Panc1 (cell line): ENCODE measurements around the gene PKD1L1. TPM values are rescaled to one million over a fixed set of nuclear protein-coding genes. Genes with fewer than 3 reads are reported as not detected.

Source experiments
- ATAC-seq: fragments of 200-7000 bp; cut with Tn5 transposase; 2 replicates; pipeline ENCODE4 v1.9.1; 2020; ENCODE audit warnings: mild to moderate bottlenecking, moderate library complexity
- BruUV-seq: library from RNA; stranded (reverse); fragments of 400-500 nt; replicated peaks from 2 replicates; lab custom pipeline; 2021; lab: Mats Ljungman, UMichigan
- CTCF ChIA-PET: fragments of 300-600 bp; sonication (Branson Sonifier 250); formaldehyde crosslinking; loops from one replicate; lab custom pipeline; 2022; ENCODE audit warnings: antibody characterized with exemption; lab: Charles Lee
- POLR2A ChIA-PET: fragments of 300-600 bp; sonication (Branson Sonifier 250); formaldehyde crosslinking; loops from one replicate; lab custom pipeline; 2022; ENCODE audit warnings: antibody characterized with exemption; lab: Charles Lee
- DNase-seq: peaks from one replicate; pipeline ENCODE4 v3.0.0-alpha.2; 2010; ENCODE audit warnings: low read depth, low spot score
- H3K27ac ChIP-seq: 2 replicates; pipeline ENCODE4 v1.5.1; 2011; ENCODE audit warnings: mild to moderate bottlenecking, low read length, inconsistent platforms
- H3K27me3 ChIP-seq: fragments of 200-500 bp; sonication (Bioruptor generic); 2 replicates; pipeline ENCODE4 v1.6.0; 2014; ENCODE audit warnings: low read length, inconsistent platforms; ENCODE audit not compliant: control insufficient read depth, insufficient read depth
- H3K36me3 ChIP-seq: fragments of 200-500 bp; sonication (Bioruptor generic); 2 replicates; pipeline ENCODE4 v1.5.1; 2014; ENCODE audit warnings: inconsistent platforms, mild to moderate bottlenecking, low read length, moderate library complexity; ENCODE audit not compliant: control insufficient read depth, insufficient read depth
- H3K4me1 ChIP-seq: 2 replicates; pipeline ENCODE4 v1.5.1; 2011; ENCODE audit warnings: inconsistent platforms, mild to moderate bottlenecking, low read length, moderate library complexity; ENCODE audit not compliant: control insufficient read depth, insufficient read depth
- H3K4me3 ChIP-seq, 2 experiments: 2 replicates each; pipeline ENCODE4 v1.5.1; 2011 to 2012; ENCODE audit warnings: low read depth in 2 of 2, low read length in 2 of 2, mild to moderate bottlenecking in 2 of 2, inconsistent platforms in 1 of 2, moderate library complexity in 1 of 2
- H3K9me3 ChIP-seq: fragments of 200-500 bp; sonication (Bioruptor generic); 2 replicates; pipeline ENCODE4 v1.5.1; 2014; ENCODE audit warnings: low read depth, mild to moderate bottlenecking, inconsistent platforms, low read length, moderate library complexity; ENCODE audit not compliant: control insufficient read depth, insufficient read depth
- POLR2AphosphoS5 ChIP-seq: IDR thresholded peaks from 2 replicates; pipeline ENCODE4 v1.6.1; 2012; ENCODE audit warnings: mild to moderate bottlenecking, low read depth, low read length, moderate library complexity
- SIN3A ChIP-seq: IDR thresholded peaks from 2 replicates; pipeline ENCODE4 v1.6.1; 2012; ENCODE audit warnings: low read depth, mild to moderate bottlenecking, low read length, moderate library complexity, borderline replicate concordance; ENCODE audit not compliant: insufficient read depth
- TCF7L2 ChIP-seq: IDR thresholded peaks from 2 replicates; pipeline ENCODE4 v1.6.1; 2011; ENCODE audit warnings: mild to moderate bottlenecking, low read depth, low read length, inconsistent platforms
- in situ Hi-C: cut with HindIII; loops from 2 replicates; pipeline ENCODE4 v1.10.0; 2016; ENCODE audit warnings: low sequenced_read_pairs, low pct_unique_long_range_greater_than_20kb
- intact Hi-C: fragments of 100-400 bp; cut with micrococcal nuclease; formaldehyde crosslinking; loops from one replicate; pipeline ENCODE4 v1.10.0; 2022; ENCODE audit not compliant: unreplicated experiment
- total RNA-seq: library from RNA; stranded (reverse); gene quantifications from one replicate; pipeline ENCODE4 v1.2.1, GENCODE V29; 2021; ENCODE audit not compliant: unreplicated experiment
- TF ChIP-seq, protein P1 (sequence below), 2 experiments: IDR thresholded peaks; 2 replicates each; pipeline ENCODE4 v1.6.1; 2011 to 2012; ENCODE audit warnings: low read depth in 2 of 2, control low read depth in 1 of 2, low read length in 1 of 2, mild to moderate bottlenecking in 1 of 2, moderate library complexity in 1 of 2; ENCODE audit not compliant: insufficient read depth in 1 of 2
- TF ChIP-seq, protein P2 (sequence below): fragments of 450-650 bp; IDR thresholded peaks from 2 replicates; pipeline ENCODE4 v1.5.1; 2017; ENCODE audit warnings: mild to moderate bottlenecking

Gene PKD1L1
- total RNA-seq, 1 experiment from 2014 or later, result 2.2 TPM

DNA sequence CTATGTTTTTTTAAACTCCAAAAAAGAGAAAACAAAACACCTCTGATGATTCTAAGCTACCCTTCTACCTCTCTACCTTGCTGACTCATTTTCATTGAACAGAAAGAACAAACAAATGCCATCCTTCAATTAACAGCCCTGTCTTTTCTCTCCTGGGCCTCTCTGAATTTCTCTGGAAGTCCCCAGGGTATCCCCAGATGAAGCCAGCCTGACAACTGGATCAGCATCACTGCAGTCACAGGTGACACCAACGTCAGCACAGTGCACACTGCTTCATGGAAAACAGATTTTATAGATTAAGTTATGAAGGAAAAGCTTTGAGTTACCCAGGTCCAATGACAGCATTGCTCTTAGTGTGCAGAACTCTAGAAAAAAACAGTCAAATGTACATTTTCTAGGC lies 25.5 kb upstream of the PKD1L1 start:
- Histone ChIP-seq H3K36me3 (peaks cover 52% of the 10 kb centered on the region), H3K4me3 (no peak overlapping the region), H3K4me1 (peaks cover 9% of the 10 kb centered on the region), H3K27me3 (no peaks in the 10 kb centered on the region), H3K9me3 (no peaks in the 10 kb centered on the region), H3K27ac (no peak overlapping the region)
- no TSS peak for BruUV-seq
- CTCF ChIA-PET, result interaction anchor here (0.6 kb wide), 3 partner anchors 93 to 1380 kb away, joined by 3 to 7 read pairs (median 3); no protein-coding TSS in a partner anchor
- intact Hi-C loops (no loop called here), in situ Hi-C loops (no loop called here)
- ATAC-seq (no peak), DNase-seq (no peak)
- TF ChIP-seq POLR2AphosphoS5 (no peak), SIN3A (no peak), TCF7L2 (no peak)
- TF ChIP-seq, protein P1, sequence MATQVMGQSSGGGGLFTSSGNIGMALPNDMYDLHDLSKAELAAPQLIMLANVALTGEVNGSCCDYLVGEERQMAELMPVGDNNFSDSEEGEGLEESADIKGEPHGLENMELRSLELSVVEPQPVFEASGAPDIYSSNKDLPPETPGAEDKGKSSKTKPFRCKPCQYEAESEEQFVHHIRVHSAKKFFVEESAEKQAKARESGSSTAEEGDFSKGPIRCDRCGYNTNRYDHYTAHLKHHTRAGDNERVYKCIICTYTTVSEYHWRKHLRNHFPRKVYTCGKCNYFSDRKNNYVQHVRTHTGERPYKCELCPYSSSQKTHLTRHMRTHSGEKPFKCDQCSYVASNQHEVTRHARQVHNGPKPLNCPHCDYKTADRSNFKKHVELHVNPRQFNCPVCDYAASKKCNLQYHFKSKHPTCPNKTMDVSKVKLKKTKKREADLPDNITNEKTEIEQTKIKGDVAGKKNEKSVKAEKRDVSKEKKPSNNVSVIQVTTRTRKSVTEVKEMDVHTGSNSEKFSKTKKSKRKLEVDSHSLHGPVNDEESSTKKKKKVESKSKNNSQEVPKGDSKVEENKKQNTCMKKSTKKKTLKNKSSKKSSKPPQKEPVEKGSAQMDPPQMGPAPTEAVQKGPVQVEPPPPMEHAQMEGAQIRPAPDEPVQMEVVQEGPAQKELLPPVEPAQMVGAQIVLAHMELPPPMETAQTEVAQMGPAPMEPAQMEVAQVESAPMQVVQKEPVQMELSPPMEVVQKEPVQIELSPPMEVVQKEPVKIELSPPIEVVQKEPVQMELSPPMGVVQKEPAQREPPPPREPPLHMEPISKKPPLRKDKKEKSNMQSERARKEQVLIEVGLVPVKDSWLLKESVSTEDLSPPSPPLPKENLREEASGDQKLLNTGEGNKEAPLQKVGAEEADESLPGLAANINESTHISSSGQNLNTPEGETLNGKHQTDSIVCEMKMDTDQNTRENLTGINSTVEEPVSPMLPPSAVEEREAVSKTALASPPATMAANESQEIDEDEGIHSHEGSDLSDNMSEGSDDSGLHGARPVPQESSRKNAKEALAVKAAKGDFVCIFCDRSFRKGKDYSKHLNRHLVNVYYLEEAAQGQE (IDR thresholded peaks at IDR 0.05; ENCODE audit: insufficient read depth in 1 of 2, low read depth in 2 of 2, low read length in 1 of 2), result no peak
- TF ChIP-seq, protein P2, sequence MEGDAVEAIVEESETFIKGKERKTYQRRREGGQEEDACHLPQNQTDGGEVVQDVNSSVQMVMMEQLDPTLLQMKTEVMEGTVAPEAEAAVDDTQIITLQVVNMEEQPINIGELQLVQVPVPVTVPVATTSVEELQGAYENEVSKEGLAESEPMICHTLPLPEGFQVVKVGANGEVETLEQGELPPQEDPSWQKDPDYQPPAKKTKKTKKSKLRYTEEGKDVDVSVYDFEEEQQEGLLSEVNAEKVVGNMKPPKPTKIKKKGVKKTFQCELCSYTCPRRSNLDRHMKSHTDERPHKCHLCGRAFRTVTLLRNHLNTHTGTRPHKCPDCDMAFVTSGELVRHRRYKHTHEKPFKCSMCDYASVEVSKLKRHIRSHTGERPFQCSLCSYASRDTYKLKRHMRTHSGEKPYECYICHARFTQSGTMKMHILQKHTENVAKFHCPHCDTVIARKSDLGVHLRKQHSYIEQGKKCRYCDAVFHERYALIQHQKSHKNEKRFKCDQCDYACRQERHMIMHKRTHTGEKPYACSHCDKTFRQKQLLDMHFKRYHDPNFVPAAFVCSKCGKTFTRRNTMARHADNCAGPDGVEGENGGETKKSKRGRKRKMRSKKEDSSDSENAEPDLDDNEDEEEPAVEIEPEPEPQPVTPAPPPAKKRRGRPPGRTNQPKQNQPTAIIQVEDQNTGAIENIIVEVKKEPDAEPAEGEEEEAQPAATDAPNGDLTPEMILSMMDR, result no peak
- POLR2A ChIA-PET, result no interaction called here

DNA sequence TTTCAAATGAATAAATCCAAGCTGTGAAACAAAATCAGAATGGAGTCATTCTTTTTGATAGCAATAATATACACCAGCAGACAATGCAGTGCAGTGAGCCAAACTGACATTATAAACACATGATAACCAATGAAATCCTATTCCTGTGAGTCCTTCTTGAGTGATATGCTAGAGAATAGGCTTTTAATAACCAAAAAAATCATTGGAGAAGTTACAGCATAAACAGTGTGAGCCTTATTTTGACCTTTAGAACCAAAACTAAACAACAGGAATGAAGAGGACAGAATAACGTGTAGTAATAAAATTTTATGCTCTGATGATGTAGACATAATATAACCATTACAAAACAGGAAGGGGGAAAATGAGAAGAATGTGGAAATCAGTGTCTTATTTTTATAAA lies 22.5 kb upstream of the PKD1L1 start:
- Histone ChIP-seq H3K4me1 (no peaks in the 10 kb centered on the region), H3K4me3 (no peak overlapping the region), H3K27ac (no peak overlapping the region), H3K9me3 (no peaks in the 10 kb centered on the region), H3K36me3 (peaks cover 53% of the 10 kb centered on the region), H3K27me3 (no peaks in the 10 kb centered on the region)
- intact Hi-C loops, result no loop called here
- ATAC-seq, result no peak
- in situ Hi-C loops, result no loop called here
- POLR2A ChIA-PET, result interaction anchor here (0.6 to 0.7 kb wide), 2 partner anchors 9 to 165 kb away, joined by 4 to 7 read pairs; no protein-coding TSS in a partner anchor
- no peak for DNase-seq
- CTCF ChIA-PET, result interaction anchor here (2.4 kb wide), 1 partner anchor 184 kb away, joined by 5 read pairs; no protein-coding TSS in a partner anchor
- no TSS peak for BruUV-seq
- TF ChIP-seq SIN3A (no peak), TCF7L2 (no peak), POLR2AphosphoS5 (no peak)
- TF ChIP-seq, protein P2, result no peak
